ENCODE data around the gene ADCYAP1R1. TPM values are rescaled to one million over a fixed set of nuclear protein-coding genes. Genes with fewer than 3 reads are reported as not detected.

Gene ADCYAP1R1
- total RNA-seq, 1 experiment from 2014 or later: not detected

GRCh38 chr7:31076641-31077310 is 24.7 kb downstream of the ADCYAP1R1 start:
- no peak for DNase-seq (ENCODE audit: low read depth, low spot score)
- in situ Hi-C loops (cut with HindIII; ENCODE audit: low pct_unique_long_range_greater_than_20kb, low sequenced_read_pairs): no loop called here

DNA sequence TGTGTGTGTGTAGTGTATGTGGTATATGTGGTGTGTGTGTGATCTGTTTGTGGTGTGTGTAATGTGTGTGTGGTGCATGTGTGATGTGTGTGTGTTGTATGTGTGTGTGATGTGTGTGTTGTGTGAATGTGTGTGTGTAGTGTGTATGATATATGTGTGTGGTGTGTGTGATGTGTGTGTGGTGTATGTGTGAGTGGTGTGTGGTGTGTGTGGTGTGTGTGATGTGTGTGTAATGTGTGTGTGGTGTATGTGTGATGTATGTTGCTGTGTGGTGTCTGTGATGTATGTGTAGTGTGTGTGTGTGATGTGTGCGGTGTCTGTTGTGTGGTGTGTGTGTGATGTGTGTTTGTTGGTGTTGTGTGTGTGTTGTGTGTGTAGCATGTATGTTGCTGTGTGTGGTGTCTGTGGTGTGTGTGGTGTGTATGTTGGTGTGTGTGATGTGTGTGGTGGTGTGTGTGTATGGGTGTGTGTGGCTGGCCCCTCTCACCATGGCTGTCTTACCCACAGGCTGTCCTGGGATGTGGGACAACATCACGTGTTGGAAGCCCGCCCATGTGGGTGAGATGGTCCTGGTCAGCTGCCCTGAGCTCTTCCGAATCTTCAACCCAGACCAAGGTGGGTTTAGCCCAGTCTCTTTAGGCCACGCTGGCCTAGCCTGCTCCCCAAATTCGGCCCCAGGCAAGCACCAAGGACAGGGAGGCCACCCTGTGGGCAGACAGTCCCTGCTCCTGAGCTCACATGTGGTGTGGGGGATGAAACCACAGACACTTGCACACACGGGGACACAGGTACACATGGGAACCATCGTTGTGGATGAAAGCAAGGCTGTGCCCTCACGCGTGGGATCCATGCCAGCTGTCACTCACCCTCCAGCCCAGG is 25.6 kb downstream of the ADCYAP1R1 start:
- in situ Hi-C loops (cut with HindIII; ENCODE audit: low pct_unique_long_range_greater_than_20kb, low sequenced_read_pairs): no loop called here
- DNase-seq (ENCODE audit: low read depth, low spot score): no peak

DNA sequence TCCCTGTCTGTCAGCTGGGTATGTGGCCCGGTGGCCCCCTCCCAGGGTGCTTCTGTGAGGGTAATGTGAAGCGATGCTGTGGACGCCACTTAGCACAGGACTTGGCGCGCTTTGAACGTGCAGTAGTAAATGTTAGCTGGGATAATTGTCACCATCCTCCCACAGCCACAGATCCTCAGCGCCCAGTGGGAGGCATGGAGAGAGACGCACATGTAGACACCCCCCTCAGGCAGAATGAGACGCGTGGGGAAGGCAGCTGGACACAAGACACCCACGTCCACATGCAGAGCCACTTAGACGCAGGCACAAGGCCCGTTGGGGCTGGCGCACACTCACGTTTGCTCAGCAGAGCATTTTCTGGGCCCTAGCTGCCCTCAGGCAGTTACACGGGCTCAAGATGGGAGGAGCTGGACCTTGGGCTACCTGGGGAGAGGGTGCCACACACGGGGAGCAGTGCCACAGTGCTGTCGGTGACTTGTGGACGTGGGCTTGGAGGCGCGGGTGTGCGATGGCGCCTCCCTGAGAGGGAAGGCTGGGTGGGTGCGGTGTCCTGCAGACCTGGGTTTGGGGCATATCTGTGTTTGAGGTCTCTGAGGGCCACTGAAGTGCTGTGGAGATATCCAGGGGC is 26.4 kb downstream of the ADCYAP1R1 start:
- in situ Hi-C loops (cut with HindIII; ENCODE audit: low pct_unique_long_range_greater_than_20kb, low sequenced_read_pairs): no loop called here
- no peak for DNase-seq (ENCODE audit: low read depth, low spot score)

DNA sequence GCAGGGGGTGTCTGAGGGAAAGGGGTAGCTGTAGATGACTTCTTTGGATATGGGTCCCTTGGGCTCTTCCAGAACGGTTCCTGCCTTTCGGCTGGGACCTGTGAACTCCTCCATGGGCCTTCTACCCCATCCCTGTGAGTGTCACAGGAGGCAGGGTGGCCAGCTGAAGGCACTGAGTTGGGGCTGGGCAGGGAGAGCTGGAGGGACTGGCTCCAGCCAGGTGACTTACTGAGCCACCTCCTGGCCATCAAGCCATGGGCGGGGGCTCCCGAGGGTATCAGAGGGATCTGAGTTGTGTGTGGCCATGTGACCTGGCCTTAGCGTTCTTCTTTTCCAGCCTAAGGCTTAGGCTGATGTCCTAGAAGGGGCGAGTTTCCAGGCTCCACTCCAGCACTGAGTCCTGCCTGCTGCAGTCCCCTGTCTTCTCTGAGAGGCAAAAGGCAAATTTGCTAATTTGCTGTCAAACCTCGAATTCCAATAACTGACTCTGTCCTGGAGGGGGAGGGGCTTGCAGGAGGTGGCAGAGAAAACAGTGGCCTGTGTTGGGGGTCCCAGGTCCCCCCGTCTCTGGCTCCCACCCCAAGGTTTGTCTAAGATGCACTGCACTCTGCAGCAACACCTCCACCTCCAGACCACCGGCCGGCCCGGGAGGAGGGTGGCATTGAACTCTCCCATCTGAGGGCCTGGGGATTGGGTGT is 27.2 kb downstream of the ADCYAP1R1 start:
- no peak for DNase-seq (ENCODE audit: low read depth, low spot score)
- in situ Hi-C loops (cut with HindIII; ENCODE audit: low pct_unique_long_range_greater_than_20kb, low sequenced_read_pairs): no loop called here

- DNase-seq (ENCODE audit: low read depth, low spot score): no peak
- in situ Hi-C loops (cut with HindIII; ENCODE audit: low pct_unique_long_range_greater_than_20kb, low sequenced_read_pairs): no loop called here
These were observed 27.9 kb downstream of the ADCYAP1R1 start for GRCh38 chr7:31079824-31080511.

DNA sequence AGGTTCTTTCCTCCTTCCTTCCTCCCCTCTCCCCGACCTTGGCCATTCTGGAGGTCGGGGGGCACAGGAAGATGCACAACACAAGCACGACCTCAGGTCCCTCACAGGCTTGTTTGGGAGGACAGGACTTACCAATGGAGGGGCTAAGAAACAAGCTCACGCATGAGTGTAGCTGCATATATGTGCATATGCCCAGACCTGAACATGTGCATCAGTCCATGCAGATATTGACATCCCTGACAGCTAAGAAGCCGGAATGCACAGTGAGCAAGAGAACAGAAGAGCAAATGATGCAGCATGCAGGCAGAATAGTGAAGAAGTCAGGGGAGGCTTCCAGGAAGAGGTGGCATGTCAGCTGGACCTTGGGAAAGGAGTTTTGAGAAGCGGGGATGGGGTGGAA is 28.7 kb downstream of the ADCYAP1R1 start:
- DNase-seq (ENCODE audit: low read depth, low spot score): no peak
- in situ Hi-C loops (cut with HindIII; ENCODE audit: low pct_unique_long_range_greater_than_20kb, low sequenced_read_pairs): no loop called here

DNA sequence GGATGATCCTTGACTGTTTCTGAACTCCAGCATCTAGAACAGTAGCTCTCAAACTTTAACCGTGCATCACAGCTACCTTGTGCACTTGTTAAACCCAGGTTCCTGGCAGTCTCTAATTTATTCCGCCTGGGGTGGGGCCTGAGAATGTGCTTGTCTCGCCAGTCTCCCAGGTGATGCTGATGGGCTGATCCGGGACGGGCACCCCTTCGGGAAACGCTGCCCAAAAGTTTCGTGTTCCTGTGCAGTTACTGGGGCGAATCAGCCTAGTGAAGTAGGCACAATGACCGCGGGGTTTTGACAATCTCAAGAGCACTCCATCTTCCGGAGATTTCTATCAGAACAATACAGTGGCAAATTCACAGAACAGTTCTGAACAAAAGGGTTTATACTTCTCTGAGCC is 29.9 kb downstream of the ADCYAP1R1 start:
- in situ Hi-C loops (cut with HindIII; ENCODE audit: low pct_unique_long_range_greater_than_20kb, low sequenced_read_pairs): no loop called here
- no peak for DNase-seq (ENCODE audit: low read depth, low spot score)

GRCh38 chr7:31082447-31082846 is 30.3 kb downstream of the ADCYAP1R1 start:
- in situ Hi-C loops (cut with HindIII; ENCODE audit: low pct_unique_long_range_greater_than_20kb, low sequenced_read_pairs): no loop called here
- DNase-seq (ENCODE audit: low read depth, low spot score): no peak

DNA sequence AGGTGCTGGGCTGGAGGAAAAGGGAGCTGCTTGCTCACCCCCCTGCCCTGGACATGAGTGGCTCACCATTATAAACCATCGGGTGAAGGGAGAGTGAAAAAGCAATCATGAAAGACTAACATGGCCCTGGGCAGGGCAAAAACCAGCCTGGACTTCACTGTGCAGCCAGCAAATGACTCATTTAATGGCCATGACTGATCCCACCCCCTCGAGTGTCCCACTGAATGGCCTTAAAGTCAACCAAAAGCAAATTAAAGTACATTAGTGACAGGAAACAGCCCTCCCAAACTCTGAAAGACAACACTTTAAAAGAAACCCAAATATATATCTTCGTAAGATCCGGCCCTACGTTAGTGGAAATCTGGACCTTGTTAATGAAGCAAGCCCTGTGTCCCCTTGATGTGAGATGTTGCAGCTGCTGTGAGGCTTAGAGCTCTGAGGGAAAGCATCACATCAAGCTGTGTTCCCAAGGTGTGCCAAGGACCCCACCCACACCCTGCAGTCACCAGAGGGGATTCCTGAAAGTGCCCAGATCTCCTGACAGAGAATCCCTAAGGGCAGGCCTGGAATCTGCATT is 31.2 kb downstream of the ADCYAP1R1 start:
- DNase-seq (ENCODE audit: low read depth, low spot score): no peak
- in situ Hi-C loops (cut with HindIII; ENCODE audit: low pct_unique_long_range_greater_than_20kb, low sequenced_read_pairs): no loop called here

GRCh38 chr7:31084226-31084625 is 32.1 kb downstream of the ADCYAP1R1 start:
- no peak for DNase-seq (ENCODE audit: low read depth, low spot score)
- in situ Hi-C loops (cut with HindIII; ENCODE audit: low pct_unique_long_range_greater_than_20kb, low sequenced_read_pairs): no loop called here

GRCh38 chr7:31087351-31087750 is 35.2 kb downstream of the ADCYAP1R1 start:
- in situ Hi-C loops (cut with HindIII; ENCODE audit: low pct_unique_long_range_greater_than_20kb, low sequenced_read_pairs): no loop called here

DNA sequence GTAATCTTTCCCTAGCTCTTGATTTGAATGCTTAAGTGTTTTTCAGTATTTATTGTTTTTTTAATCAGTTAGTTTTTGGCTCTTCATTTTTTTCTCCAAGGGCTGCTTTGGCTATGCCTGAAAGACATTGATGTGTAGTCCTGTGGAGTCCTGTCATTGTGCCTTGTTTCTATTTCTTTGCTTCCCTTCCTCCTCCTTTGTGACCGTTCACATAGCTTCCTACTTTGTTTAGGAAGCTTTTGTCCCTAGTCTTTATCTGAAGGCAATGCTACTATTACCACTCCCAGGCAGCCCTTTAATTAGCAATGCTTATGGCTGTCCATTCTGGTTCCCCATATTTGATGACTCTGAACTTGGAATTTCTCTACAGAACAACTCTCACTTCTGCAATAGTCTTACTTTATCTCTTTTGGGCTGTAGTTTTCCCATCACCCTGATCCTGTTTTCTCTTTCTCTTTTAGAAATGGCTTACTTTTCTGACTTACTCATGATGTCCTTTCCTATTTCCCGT is 39.9 kb downstream of the ADCYAP1R1 start:
- DNase-seq (ENCODE audit: low read depth, low spot score): no peak
- in situ Hi-C loops (cut with HindIII; ENCODE audit: low pct_unique_long_range_greater_than_20kb, low sequenced_read_pairs): no loop called here

More at GRCh38 chr7:31087351-31087750, 35.2 kb downstream of the ADCYAP1R1 start:
- no peak for DNase-seq (ENCODE audit: low read depth, low spot score)

DNA sequence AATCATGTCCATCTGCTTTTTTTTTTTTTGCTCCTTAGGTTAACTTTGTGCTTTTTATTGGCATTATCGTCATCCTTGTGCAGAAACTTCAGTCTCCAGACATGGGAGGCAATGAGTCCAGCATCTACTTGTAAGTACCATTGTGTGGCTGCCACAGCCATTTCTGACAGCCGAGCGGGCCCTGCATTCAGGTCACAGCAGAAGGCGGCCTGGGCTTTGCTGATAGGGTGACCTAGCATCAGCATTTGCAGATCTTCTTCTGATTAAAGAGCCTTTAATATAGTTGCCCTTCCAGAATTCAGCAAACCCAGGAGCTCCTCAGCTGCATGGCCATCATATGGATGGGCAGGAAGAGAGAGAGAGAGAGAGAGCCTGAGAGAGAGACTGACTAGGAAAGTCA is 40.5 kb downstream of the ADCYAP1R1 start:
- no peak for DNase-seq (ENCODE audit: low read depth, low spot score)
- in situ Hi-C loops (cut with HindIII; ENCODE audit: low pct_unique_long_range_greater_than_20kb, low sequenced_read_pairs): no loop called here

GRCh38 chr7:31093282-31093681 is 41.2 kb downstream of the ADCYAP1R1 start:
- in situ Hi-C loops (cut with HindIII; ENCODE audit: low pct_unique_long_range_greater_than_20kb, low sequenced_read_pairs): no loop called here
- DNase-seq (ENCODE audit: low read depth, low spot score): no peak

DNA sequence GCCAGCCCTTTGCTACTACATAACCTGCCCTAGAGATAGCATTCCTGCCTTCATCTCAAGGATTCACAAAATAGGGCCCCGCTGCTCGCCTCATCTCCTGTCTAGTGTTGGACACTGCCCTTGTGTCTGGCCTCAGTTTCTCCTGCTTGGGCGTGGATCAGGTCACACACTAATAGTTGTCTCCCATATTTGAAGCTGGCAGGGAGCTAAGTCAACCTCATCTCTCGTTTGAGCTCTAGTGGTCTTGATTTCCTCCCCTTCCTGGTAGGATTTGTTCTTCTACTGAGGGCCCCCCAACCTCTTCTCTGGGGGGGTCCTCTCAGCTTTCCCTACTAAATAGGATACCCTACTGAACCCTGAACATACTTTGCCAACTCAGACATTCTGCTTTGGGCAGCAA is 42.2 kb downstream of the ADCYAP1R1 start:
- DNase-seq (ENCODE audit: low read depth, low spot score): no peak
- in situ Hi-C loops (cut with HindIII; ENCODE audit: low pct_unique_long_range_greater_than_20kb, low sequenced_read_pairs): no loop called here

- in situ Hi-C loops (cut with HindIII; ENCODE audit: low pct_unique_long_range_greater_than_20kb, low sequenced_read_pairs): no loop called here
- DNase-seq (ENCODE audit: low read depth, low spot score): no peak
These were observed 43.4 kb downstream of the ADCYAP1R1 start for GRCh38 chr7:31095286-31096197.

Data from SK-MEL-5 (cell line).